Amniotic stem cell (primary cell): ENCODE measurements around the gene NFKBIA.
"Not testable (repeated sequence)": the region's sequence is repeated elsewhere in the genome, so short reads cannot be mapped to it uniquely, and the experiment has no call there.

Experiments used
- DNase-seq: peaks from one replicate; lab custom pipeline; 2025; lab: John Stamatoyannopoulos, UW

The NFKBIA gene

GRCh38 chr14:35404449-35405303, at the start of gene NFKBIA:
NFKBIA (minus strand) TSS chr14:35404749; CDS start chr14:35404644, 105 bp downstream.
- DNase-seq: peak; percentile 85

GRCh38 chr14:35446450-35446849, 41.9 kb upstream of the NFKBIA start:
- no peak for DNase-seq

DNA sequence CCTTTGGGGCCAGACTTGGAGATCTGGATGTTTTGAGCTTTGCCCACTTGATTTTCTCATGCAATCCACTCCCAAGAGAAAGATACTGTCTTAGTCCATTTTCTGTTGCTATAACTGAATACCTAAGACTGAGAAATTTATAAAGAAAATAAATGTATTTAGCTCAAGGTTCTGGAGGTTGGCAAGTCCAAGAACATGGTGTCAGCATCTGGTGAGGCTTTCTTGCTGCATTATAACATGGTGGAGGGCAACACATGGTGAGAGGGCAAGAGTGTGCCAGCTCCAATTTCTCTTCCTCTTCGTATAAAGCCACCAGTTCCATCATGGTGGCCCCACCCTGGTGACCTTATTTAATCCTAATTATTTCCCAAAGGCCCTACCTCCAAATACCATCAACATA, 39.6 kb upstream of the NFKBIA start:
- DNase-seq: no peak

- no peak for DNase-seq
Observed at GRCh38 chr14:35441160-35441559, 36.6 kb upstream of the NFKBIA start.

DNA sequence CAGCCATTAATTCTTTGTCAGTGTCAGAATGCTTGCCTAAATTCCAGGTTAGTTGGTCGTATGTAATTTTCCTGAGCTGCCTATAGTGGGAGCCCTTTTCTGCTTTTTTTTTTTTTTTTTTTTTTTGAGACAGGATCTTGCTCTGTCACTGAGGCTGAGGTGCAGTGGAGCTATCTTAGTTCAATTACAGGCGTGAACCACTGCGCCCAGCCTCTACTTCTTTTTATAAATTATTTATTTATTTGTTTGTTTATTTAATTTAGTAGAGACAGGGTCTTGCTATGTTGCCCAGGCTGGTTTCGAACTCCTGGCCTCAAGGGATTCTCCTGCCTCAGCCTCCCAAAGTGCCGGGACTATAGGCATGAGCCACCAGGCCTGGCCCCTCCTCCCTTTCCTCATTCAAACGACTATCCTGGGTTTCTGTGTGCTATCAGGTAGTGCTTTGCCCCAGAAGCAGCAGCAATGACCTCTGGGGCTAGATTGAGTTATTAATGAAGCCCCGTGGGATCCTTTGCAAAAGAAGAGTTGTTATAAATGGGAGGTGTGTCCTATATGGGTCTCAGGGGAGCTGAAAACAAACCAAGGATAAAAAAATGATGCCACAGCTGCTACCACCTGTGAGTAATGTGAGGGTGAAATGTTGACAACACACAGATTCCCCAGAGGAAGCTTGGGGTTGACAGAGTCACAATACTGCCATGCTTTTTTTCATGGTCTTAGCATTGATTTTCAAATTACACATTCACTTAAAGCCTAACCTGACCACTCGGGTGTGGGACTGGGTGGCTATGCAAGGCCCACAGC, 34.6 kb upstream of the NFKBIA start:
- no peak for DNase-seq

- DNase-seq: not testable (repeated sequence)
Observed at GRCh38 chr14:35438492-35438891, 33.9 kb upstream of the NFKBIA start.

- no peak for DNase-seq
Observed at GRCh38 chr14:35435177-35435576, 30.6 kb upstream of the NFKBIA start.

DNA sequence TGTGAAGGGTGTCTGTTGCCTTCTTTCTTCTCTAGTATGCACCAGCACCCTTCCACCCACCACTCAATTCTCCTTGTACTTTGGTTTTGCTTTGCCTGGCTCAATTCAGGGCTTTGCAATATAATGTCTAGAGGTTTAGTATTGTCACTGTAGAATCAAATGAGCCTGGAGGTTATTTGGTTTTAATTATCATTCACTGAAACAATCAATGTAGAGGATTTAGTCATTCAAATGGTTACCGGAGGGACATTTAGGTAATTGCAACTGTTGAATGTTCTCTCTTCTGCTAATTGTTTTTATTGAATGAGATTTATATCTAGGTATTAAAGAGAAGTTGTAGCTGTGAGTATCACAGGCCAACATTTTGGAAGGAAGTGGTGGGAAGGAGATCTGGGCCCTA, 29.3 kb upstream of the NFKBIA start:
- DNase-seq: no peak

GRCh38 chr14:35430459-35431199, 26.1 kb upstream of the NFKBIA start:
- no peak for DNase-seq

DNA sequence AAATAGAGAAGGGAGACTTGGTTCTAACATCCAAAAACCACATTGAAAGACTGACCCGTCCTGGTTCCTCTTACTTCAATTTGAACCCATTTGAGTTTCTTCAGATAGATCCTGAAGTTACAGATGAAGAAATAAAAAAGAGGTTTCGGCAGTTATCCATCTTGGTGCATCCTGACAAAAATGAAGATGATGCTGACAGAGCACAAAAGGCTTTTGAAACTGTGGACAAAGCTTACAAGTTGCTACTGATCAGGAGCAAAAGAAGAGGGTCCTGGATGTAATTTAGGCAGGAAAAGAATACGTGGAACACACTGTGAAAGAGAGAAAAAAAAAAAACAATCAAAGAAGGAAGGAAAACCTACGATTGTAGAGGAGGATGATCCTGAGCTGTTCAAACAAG, 25.4 kb upstream of the NFKBIA start:
- DNase-seq: no peak

DNA sequence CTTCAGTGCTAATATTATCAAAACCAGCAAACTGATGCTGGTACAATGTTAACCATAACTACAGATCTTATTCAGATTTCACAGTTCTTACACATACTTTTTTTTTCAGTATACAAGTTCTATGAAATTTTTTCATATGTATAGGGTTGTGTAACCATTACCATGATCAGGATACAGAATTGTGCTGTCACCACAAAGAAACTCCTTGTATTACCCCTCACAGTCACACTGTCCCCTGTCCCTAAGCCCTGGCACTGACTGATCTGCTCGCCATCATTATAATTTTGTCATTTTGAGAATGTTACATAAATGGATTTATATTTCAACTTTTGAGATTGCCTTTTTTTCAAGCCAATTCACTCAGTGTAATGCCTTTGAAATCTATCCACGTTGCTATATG, 21.3 kb upstream of the NFKBIA start:
- DNase-seq: no peak

- no peak for DNase-seq
Observed at GRCh38 chr14:35423621-35424020, 19.1 kb upstream of the NFKBIA start.

- no peak for DNase-seq
Observed at GRCh38 chr14:35420036-35420811, 15.7 kb upstream of the NFKBIA start.

GRCh38 chr14:35419429-35419841, 14.9 kb upstream of the NFKBIA start:
- DNase-seq: no peak

- no peak for DNase-seq
Observed at GRCh38 chr14:35418093-35418492, 13.5 kb upstream of the NFKBIA start.

- no peak for DNase-seq
Observed at GRCh38 chr14:35416108-35416750, 11.7 kb upstream of the NFKBIA start.

DNA sequence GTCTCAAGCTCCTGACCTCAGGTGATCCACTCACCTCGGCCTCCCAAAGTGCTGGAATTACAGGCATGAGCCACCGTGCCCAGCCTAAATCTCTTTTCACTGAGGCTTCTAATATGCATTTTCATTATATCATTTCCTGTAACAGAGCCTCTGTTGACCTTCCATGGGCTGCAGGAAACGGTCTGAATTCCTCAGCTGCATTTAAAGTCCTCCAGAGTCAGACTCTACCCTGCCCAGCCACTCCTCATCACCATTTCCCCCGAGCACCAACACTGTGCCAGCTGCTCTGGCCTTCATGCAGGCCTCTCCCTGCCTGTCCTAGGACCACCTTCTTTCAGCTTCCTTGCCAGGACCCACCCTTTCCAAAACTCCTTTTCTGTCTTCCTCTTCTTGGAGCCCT, 9.8 kb upstream of the NFKBIA start:
- DNase-seq: no peak

DNA sequence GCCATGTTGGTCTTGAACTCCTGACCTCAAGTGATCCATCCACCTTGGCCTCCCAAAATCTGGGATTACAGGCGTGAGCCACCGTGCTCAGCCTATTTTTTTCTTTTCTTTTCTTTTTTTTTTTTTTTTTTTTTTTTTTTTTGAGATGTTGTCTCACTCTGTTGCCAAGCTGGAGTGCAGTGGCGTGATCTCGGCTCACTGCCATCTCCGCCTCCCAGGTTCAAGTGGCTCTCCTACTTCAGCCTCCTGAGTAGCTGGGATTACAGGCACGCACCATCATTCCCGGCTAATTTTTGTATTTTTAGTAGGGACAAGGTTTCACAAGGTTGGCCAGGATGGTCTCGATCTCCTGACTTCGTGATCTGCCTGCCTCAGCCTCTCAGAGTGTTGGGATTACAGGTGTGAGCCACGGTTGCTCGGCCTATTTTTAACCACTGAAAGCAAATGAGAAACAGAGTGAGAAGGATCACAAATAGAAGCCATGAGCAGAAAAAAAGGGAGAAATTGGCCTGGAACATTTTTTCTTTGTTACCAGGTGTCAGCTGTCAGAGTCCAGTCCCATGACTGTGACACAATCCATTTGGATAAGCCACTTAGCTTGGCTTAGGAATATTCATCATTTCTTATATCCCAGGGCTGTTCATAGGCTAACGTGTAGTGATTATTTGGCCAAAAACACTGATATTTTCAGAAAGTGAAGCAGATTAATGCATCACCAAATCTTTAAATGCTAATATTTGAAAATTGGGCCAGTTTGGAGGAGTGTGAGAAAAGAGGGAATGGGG, 7.9 kb upstream of the NFKBIA start:
- DNase-seq: no peak

DNA sequence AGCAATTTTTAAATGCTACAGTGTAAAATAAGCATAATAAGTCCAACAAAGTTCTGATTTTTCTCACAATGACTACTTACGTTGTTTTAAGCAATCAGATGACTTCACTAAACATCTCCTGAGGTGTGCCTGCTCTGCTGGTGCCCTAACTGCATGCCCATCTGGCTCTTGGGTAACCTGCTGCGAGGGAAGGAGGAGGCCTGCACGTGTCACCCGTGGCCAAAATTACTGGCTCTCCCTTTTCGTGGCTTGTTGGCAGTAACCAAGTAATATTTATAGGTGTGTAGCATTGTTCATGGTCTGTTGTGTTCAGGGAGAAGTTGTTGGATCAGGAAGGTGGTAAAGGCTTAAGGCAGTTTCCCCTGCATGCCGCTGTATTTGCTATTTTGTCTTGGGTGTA, 6.3 kb upstream of the NFKBIA start:
- DNase-seq: no peak

DNA sequence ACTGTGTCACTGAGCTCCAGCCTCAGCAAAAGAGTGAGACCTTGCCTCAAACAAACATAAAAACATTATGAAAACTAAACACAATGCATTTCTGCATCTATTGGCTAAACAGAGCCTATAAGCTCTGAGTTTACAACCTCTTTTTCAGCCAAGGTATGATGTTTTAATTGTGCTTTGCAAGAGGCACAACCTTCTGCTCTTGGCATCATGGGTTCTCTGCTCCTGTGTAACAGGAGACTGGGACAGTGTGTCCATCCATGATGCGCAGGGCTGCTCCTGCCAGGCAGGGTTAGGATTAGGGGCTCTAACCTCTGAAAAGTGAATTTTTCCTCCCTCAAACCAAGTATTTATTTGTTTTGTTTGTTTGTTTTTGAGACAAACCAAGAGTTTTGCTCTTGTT, 5.0 kb upstream of the NFKBIA start:
- no peak for DNase-seq
